Activated T-helper 2 cell treated with anti-CD3 and anti-CD28 coated beads, Interferon-gamma antibody, Interleukin-2, Interleukin-4, amounts not matched to agents 10 μg/mL and 5 μg/mL and 100 μg/mL, durations not matched to agents 14 hours and 24 hours and 36 hours (primary cell): ENCODE results near the gene SNAI3. TPM values are rescaled to one million over a fixed set of nuclear protein-coding genes. Genes with fewer than 3 reads are reported as not detected.

Source experiments
- DNase-seq: peaks from one replicate; pipeline ENCODE4 v3.0.0; 2021; ENCODE audit warnings: low spot score
- H3K27ac Mint-ChIP-seq: one replicate; pipeline ENCODE4 v1.8.0; 2021; ENCODE audit warnings: mixed read lengths
- H3K27me3 Mint-ChIP-seq: one replicate; pipeline ENCODE4 v1.8.0; 2021; ENCODE audit warnings: low read depth, mixed read lengths
- H3K36me3 Mint-ChIP-seq: one replicate; pipeline ENCODE4 v1.8.0; 2021; ENCODE audit warnings: low read depth, mixed read lengths
- H3K4me1 Mint-ChIP-seq: one replicate; pipeline ENCODE4 v1.8.0; 2021; ENCODE audit warnings: low read depth, mixed read lengths
- H3K4me3 Mint-ChIP-seq: one replicate; pipeline ENCODE4 v1.8.0; 2021; ENCODE audit warnings: low read depth, mild to moderate bottlenecking, moderate library complexity, mixed read lengths
- H3K9me3 Mint-ChIP-seq: one replicate; pipeline ENCODE4 v1.8.0; 2021; ENCODE audit warnings: mixed read lengths
- intact Hi-C: fragments of 100-400 bp; cut with micrococcal nuclease; formaldehyde crosslinking; loops from one replicate; pipeline ENCODE4 v1.15.1; 2023
- total RNA-seq: library from RNA; stranded (reverse); gene quantifications from 2 replicates; pipeline ENCODE4 v1.2.3, GENCODE V29; 2022

SNAI3 gene
- total RNA-seq, 1 donor from 2014 or later, result 2.0 TPM

- no peak for DNase-seq
- peaks cover 31% of the 10 kb centered on the region for H3K4me1 Mint-ChIP-seq
- intact Hi-C loops, result no loop called here
- no peak overlapping the region for H3K4me3 Mint-ChIP-seq
- H3K9me3 Mint-ChIP-seq, result no peaks in the 10 kb centered on the region
- H3K36me3 Mint-ChIP-seq, result no peaks in the 10 kb centered on the region
- H3K27me3 Mint-ChIP-seq, result no peaks in the 10 kb centered on the region
- no peak overlapping the region for H3K27ac Mint-ChIP-seq
These were observed 1.9 kb upstream of the SNAI3 start for GRCh38 chr16:88688013-88688778.

- H3K36me3 Mint-ChIP-seq, result no peaks in the 10 kb centered on the region
- no peaks in the 10 kb centered on the region for H3K9me3 Mint-ChIP-seq
- no peak overlapping the region for H3K27ac Mint-ChIP-seq
- no peak for DNase-seq
- intact Hi-C loops, result no loop called here
- H3K27me3 Mint-ChIP-seq, result no peaks in the 10 kb centered on the region
- H3K4me1 Mint-ChIP-seq, result peaks cover 28% of the 10 kb centered on the region
- H3K4me3 Mint-ChIP-seq, result no peak overlapping the region
These were observed 1.3 kb upstream of the SNAI3 start for GRCh38 chr16:88687676-88688012.

- Mint-ChIP-seq H3K36me3 (no peaks in the 10 kb centered on the region), H3K4me1 (peaks cover 30% of the 10 kb centered on the region), H3K27me3 (no peaks in the 10 kb centered on the region), H3K27ac (no peak overlapping the region), H3K4me3 (peak overlapping the region; percentile 26), H3K9me3 (no peaks in the 10 kb centered on the region)
- intact Hi-C loops, result no loop called here
- DNase-seq, result no peak
These were observed 908 bp upstream of the SNAI3 start for GRCh38 chr16:88687254-88687576.

GRCh38 chr16:88686062-88686438 lies 257 bp downstream of the SNAI3 start:
- no peak for DNase-seq
- intact Hi-C loops, result loop anchor here (1.0 kb wide), 3 partner anchors 15 to 35 kb away; partner anchors contain the start of genes CYBA and MVD
- Mint-ChIP-seq H3K27ac (no peak overlapping the region), H3K9me3 (no peaks in the 10 kb centered on the region), H3K27me3 (no peaks in the 10 kb centered on the region), H3K4me3 (peak overlapping the region; percentile 74), H3K4me1 (peaks cover 31% of the 10 kb centered on the region), H3K36me3 (no peaks in the 10 kb centered on the region)

GRCh38 chr16:88685156-88686061 lies 898 bp downstream of the SNAI3 start:
- intact Hi-C loops, result loop anchor here (1.0 kb wide), 3 partner anchors 16 to 34 kb away; partner anchors contain the start of genes CYBA and MVD
- Mint-ChIP-seq H3K27me3 (no peaks in the 10 kb centered on the region), H3K36me3 (peaks cover 3% of the 10 kb centered on the region), H3K9me3 (no peaks in the 10 kb centered on the region), H3K4me3 (peak overlapping the region; percentile 74), H3K27ac (no peak overlapping the region), H3K4me1 (peaks cover 28% of the 10 kb centered on the region)
- no peak for DNase-seq

- H3K4me1 Mint-ChIP-seq, result peaks cover 27% of the 10 kb centered on the region
- intact Hi-C loops, result no loop called here
- H3K27ac Mint-ChIP-seq, result no peak overlapping the region
- peak overlapping the region; percentile 74 for H3K4me3 Mint-ChIP-seq
- no peaks in the 10 kb centered on the region for H3K9me3 Mint-ChIP-seq
- no peak for DNase-seq
- H3K36me3 Mint-ChIP-seq, result peaks cover 3% of the 10 kb centered on the region
- H3K27me3 Mint-ChIP-seq, result no peaks in the 10 kb centered on the region
These were observed 1.6 kb downstream of the SNAI3 start for GRCh38 chr16:88684569-88685155.

- Mint-ChIP-seq H3K4me1 (peaks cover 24% of the 10 kb centered on the region), H3K27ac (peak overlapping the region; percentile 84), H3K4me3 (peak overlapping the region; percentile 33), H3K9me3 (no peaks in the 10 kb centered on the region), H3K36me3 (peaks cover 3% of the 10 kb centered on the region), H3K27me3 (no peaks in the 10 kb centered on the region)
- intact Hi-C loops, result loop anchor here (2.0 kb wide), 1 partner anchor 17 kb away; no protein-coding TSS in a partner anchor
- peak; percentile 44 for DNase-seq
These were observed 4.4 kb downstream of the SNAI3 start for GRCh38 chr16:88681709-88682451.

- intact Hi-C loops, result loop anchor here (2.0 kb wide), 1 partner anchor 16 kb away; no protein-coding TSS in a partner anchor
- no peak for DNase-seq
These were observed 5.1 kb downstream of the SNAI3 start for GRCh38 chr16:88681084-88681680.

GRCh38 chr16:88680554-88681083 lies 5.7 kb downstream of the SNAI3 start:
- H3K36me3 Mint-ChIP-seq, result peaks cover 3% of the 10 kb centered on the region
- H3K27ac Mint-ChIP-seq, result no peak overlapping the region
- no peaks in the 10 kb centered on the region for H3K9me3 Mint-ChIP-seq
- DNase-seq, result no peak
- H3K27me3 Mint-ChIP-seq, result no peaks in the 10 kb centered on the region
- intact Hi-C loops, result loop anchor here (2.0 kb wide), 1 partner anchor 16 kb away; no protein-coding TSS in a partner anchor
- H3K4me3 Mint-ChIP-seq, result no peak overlapping the region
- peaks cover 24% of the 10 kb centered on the region for H3K4me1 Mint-ChIP-seq

More at GRCh38 chr16:88681084-88681680, 5.1 kb downstream of the SNAI3 start:
- H3K9me3 Mint-ChIP-seq, result no peaks in the 10 kb centered on the region
- H3K36me3 Mint-ChIP-seq, result peaks cover 3% of the 10 kb centered on the region
- peaks cover 24% of the 10 kb centered on the region for H3K4me1 Mint-ChIP-seq
- no peak overlapping the region for H3K4me3 Mint-ChIP-seq
- no peaks in the 10 kb centered on the region for H3K27me3 Mint-ChIP-seq
- peak overlapping the region; percentile 84 for H3K27ac Mint-ChIP-seq

GRCh38 chr16:88678224-88678979 lies 7.9 kb downstream of the SNAI3 start:
- H3K36me3 Mint-ChIP-seq, result peaks cover 3% of the 10 kb centered on the region
- intact Hi-C loops, result no loop called here
- H3K27me3 Mint-ChIP-seq, result no peaks in the 10 kb centered on the region
- H3K27ac Mint-ChIP-seq, result no peak overlapping the region
- no peak overlapping the region for H3K4me3 Mint-ChIP-seq
- H3K9me3 Mint-ChIP-seq, result no peaks in the 10 kb centered on the region
- H3K4me1 Mint-ChIP-seq, result peaks cover 15% of the 10 kb centered on the region
- no peak for DNase-seq

- Mint-ChIP-seq H3K9me3 (no peaks in the 10 kb centered on the region), H3K4me3 (no peak overlapping the region)
These were observed 8.6 kb downstream of the SNAI3 start for GRCh38 chr16:88677721-88678120.

More at GRCh38 chr16:88677721-88678120, 8.6 kb downstream of the SNAI3 start:
- peaks cover 15% of the 10 kb centered on the region for H3K4me1 Mint-ChIP-seq
- no peak overlapping the region for H3K27ac Mint-ChIP-seq
- no peak for DNase-seq
- intact Hi-C loops, result no loop called here
- no peaks in the 10 kb centered on the region for H3K27me3 Mint-ChIP-seq
- H3K36me3 Mint-ChIP-seq, result peaks cover 3% of the 10 kb centered on the region
